H1 (cell line): ENCODE data around the gene YWHAQ. TPM values are rescaled to one million over a fixed set of nuclear protein-coding genes. Genes with fewer than 3 reads are reported as not detected.

ENCODE experiments used
- FOSL1 ChIP-seq: IDR thresholded peaks from 2 replicates; pipeline ENCODE4 v1.6.1; 2011; ENCODE audit warnings: mild to moderate bottlenecking, low read depth, low read length, moderate library complexity; ENCODE audit not compliant: insufficient read depth
- GTF2F1 ChIP-seq: IDR thresholded peaks from 2 replicates; pipeline ENCODE4 v1.6.1; 2012; ENCODE audit warnings: low read depth, low read length, improper control_type of control experiment, borderline replicate concordance
- MAFK ChIP-seq: IDR thresholded peaks from 2 replicates; pipeline ENCODE4 v1.6.1; 2012; ENCODE audit warnings: low read depth, mild to moderate bottlenecking, improper control_type of control experiment, low read length
- POLR2AphosphoS5 ChIP-seq: IDR thresholded peaks from 2 replicates; pipeline ENCODE4 v1.6.1; 2011; ENCODE audit warnings: low read depth, low read length
- USF2 ChIP-seq: IDR thresholded peaks from 2 replicates; pipeline ENCODE4 v1.6.1; 2011; ENCODE audit warnings: low read length, improper control_type of control experiment
- polyA plus RNA-seq, 7 experiments: library from polyadenylated mRNA; depleted of rRNA in 3 of 7; stranded (reverse) in 5 of 7; unstranded in 2 of 7; fragments of >200 nt in 5 of 7; fragments of 200-250 nt in 2 of 7; gene quantifications; 1 replicate in 5 of 7; 2 replicates in 1 of 7; 4 replicates in 1 of 7; pipeline versions ENCODE4 v1.2.1 to v1.2.3, GENCODE V29; 2011 to 2013; ENCODE audit warnings: missing spikeins in 2 of 7, mixed read lengths in 2 of 7
- total RNA-seq: library from RNA; stranded (reverse); fragmentation: NEBNext Ultra II Directional; extraction: Animal tissue kit (Norgen Biotek cat#: 25700); gene quantifications from 2 replicates; pipeline ENCODE4 v1.2.1, GENCODE V29; 2021
- TF ChIP-seq, protein P1 (sequence below): IDR thresholded peaks from 2 replicates; pipeline ENCODE4 v1.6.1; 2012; ENCODE audit warnings: inconsistent platforms

The YWHAQ gene
- total and polyA plus RNA-seq, 2 of the 8 experiments (the other 6 are each of a cell fraction or from before 2014, with no cell fraction given) = 244 to 480 TPM

DNA sequence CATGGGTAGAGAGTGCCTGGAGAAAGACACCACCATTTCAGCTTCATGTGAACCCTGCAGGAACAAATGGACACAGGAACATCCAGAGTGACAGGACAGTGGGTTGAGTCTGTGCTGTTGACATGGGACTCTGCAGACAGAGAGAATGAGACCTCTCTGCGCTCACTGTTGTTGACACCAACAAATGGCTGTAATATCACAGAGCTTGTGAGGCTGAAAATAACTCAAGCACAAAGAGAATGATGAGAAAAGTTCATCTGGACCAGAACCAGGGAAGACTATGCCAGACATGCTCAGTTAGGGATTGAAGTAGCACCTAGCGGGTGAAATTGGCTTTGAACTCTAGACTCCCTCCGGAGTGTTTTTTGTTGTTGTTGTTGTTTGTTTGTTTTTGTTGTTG, 37.0 kb upstream of the YWHAQ start (continued):
- TF ChIP-seq USF2 = no peak
- TF ChIP-seq MAFK = no peak
- TF ChIP-seq GTF2F1 = no peak
- TF ChIP-seq FOSL1 = no peak
- TF ChIP-seq POLR2AphosphoS5 = no peak
- TF ChIP-seq, protein P1, sequence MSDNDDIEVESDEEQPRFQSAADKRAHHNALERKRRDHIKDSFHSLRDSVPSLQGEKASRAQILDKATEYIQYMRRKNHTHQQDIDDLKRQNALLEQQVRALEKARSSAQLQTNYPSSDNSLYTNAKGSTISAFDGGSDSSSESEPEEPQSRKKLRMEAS = no peak
